Naive thymus-derived CD4-positive, alpha-beta T cell (primary cell): ENCODE results near the gene EXOC2. TPM values are rescaled to one million over a fixed set of nuclear protein-coding genes. Genes with fewer than 3 reads are reported as not detected.

ENCODE experiments used
- ATAC-seq: fragments of 150-1000 bp; cut with Tn5 transposase; 2 replicates; pipeline ENCODE4 v1.10.0; 2021; ENCODE audit warnings: mild to moderate bottlenecking, moderate library complexity
- CTCF ChIA-PET: fragments of 350-600 bp; sonication (Branson Sonifier 250); formaldehyde crosslinking; loops from one replicate; lab custom pipeline; 2021; ENCODE audit warnings: antibody characterized with exemption; lab: Charles Lee
- POLR2A ChIA-PET: fragments of 350-600 bp; sonication (Branson Sonifier 250); formaldehyde crosslinking; loops from one replicate; lab custom pipeline; 2021; ENCODE audit warnings: antibody characterized with exemption, inconsistent platforms; lab: Charles Lee
- DNase-seq, 9 donors: peaks; one replicate each; pipeline versions ENCODE4 v3.0.0 to v3.0.0-alpha.2; 2020 to 2022; ENCODE audit warnings: mixed read lengths in 1 of 9
- H3K27ac ChIP-seq: one replicate; pipeline ENCODE4 v1.7.0; 2013; ENCODE audit warnings: mild to moderate bottlenecking, low read depth, low read length, moderate library complexity
- H3K27me3 ChIP-seq, 2 donors: one replicate each; pipeline ENCODE4 v1.7.0; 2013; ENCODE audit warnings: low read length in 2 of 2, mild to moderate bottlenecking in 2 of 2, moderate library complexity in 2 of 2; ENCODE audit not compliant: control insufficient read depth in 2 of 2, insufficient read depth in 2 of 2
- H3K36me3 ChIP-seq, 3 experiments: 1 replicate in 2 of 3; 2 replicates in 1 of 3; pipeline ENCODE4 v1.7.0; 2013; ENCODE audit warnings: low read length in 3 of 3, mild to moderate bottlenecking in 3 of 3, moderate library complexity in 1 of 3; ENCODE audit not compliant: insufficient read depth in 3 of 3, control insufficient read depth in 2 of 3
- H3K4me1 ChIP-seq, 2 donors: one replicate each; pipeline ENCODE4 v1.7.0; 2013; ENCODE audit warnings: low read length in 2 of 2, mild to moderate bottlenecking in 2 of 2, moderate library complexity in 1 of 2; ENCODE audit not compliant: control insufficient read depth in 2 of 2, insufficient read depth in 2 of 2
- H3K4me3 ChIP-seq: 2 replicates; pipeline ENCODE4 v1.7.0; 2013; ENCODE audit warnings: mild to moderate bottlenecking, low read length
- H3K9me3 ChIP-seq, 3 experiments: 1 replicate in 2 of 3; 2 replicates in 1 of 3; pipeline ENCODE4 v1.7.0; 2013; ENCODE audit warnings: low read length in 3 of 3; ENCODE audit not compliant: control insufficient read depth in 2 of 3
- H3K27ac Mint-ChIP-seq, 9 donors: one replicate each; pipeline ENCODE4 v1.8.0; 2020 to 2022; ENCODE audit warnings: mixed read lengths in 9 of 9, mild to moderate bottlenecking in 8 of 9, moderate library complexity in 5 of 9, inconsistent platforms in 2 of 9
- H3K27me3 Mint-ChIP-seq, 5 donors: one replicate each; pipeline ENCODE4 v1.8.0; 2021 to 2022; ENCODE audit warnings: mixed read lengths in 5 of 5, mild to moderate bottlenecking in 1 of 5
- H3K36me3 Mint-ChIP-seq, 5 donors: one replicate each; pipeline ENCODE4 v1.8.0; 2020 to 2022; ENCODE audit warnings: mixed read lengths in 5 of 5, mild to moderate bottlenecking in 3 of 5, inconsistent platforms in 1 of 5
- H3K4me1 Mint-ChIP-seq, 7 donors: one replicate each; pipeline ENCODE4 v1.8.0; 2020 to 2022; ENCODE audit warnings: mixed read lengths in 7 of 7, mild to moderate bottlenecking in 3 of 7, inconsistent platforms in 1 of 7
- H3K4me3 Mint-ChIP-seq, 10 donors: one replicate each; pipeline ENCODE4 v1.8.0; 2020 to 2022; ENCODE audit warnings: mild to moderate bottlenecking in 10 of 10, mixed read lengths in 10 of 10, moderate library complexity in 6 of 10, inconsistent platforms in 2 of 10
- H3K9me3 Mint-ChIP-seq, 11 donors: one replicate each; pipeline ENCODE4 v1.8.0; 2020 to 2022; ENCODE audit warnings: mixed read lengths in 11 of 11, mild to moderate bottlenecking in 4 of 11, inconsistent platforms in 1 of 11, moderate library complexity in 1 of 11
- intact Hi-C, 2 donors: fragments of 100-400 bp; cut with micrococcal nuclease; formaldehyde crosslinking; loops; one replicate each; pipeline ENCODE4 v1.15.1; 2023
- polyA plus RNA-seq, 2 donors: library from polyadenylated mRNA; unstranded; fragments of 300-500 nt; fragmentation: Illumina TruSeq; gene quantifications; one replicate each; pipeline ENCODE4 v1.2.3, GENCODE V29; 2021
- total RNA-seq, 6 experiments: library from RNA in 5 of 6; stranded (reverse) in 5 of 6; gene quantifications; 1 replicate in 5 of 6; 2 replicates in 1 of 6; pipeline ENCODE4 v1.2.3 and lab custom pipeline; 2021 to 2026

Gene EXOC2
- total and polyA plus RNA-seq, 7 experiments from 2014 or later, result 26.7 to 45.4 (median 38.8) TPM

- Mint-ChIP-seq H3K27ac (peak overlapping the region; percentile 46 to 95 (median 75)), H3K4me1 (peaks cover 33 to 83% (median 69%) of the 10 kb centered on the region in 7 donors), H3K36me3 (peaks cover 4 to 32% (median 31%) of the 10 kb centered on the region in 5 donors), H3K9me3 (peaks cover 0 to 2% (median 0%) of the 10 kb centered on the region in 11 donors), H3K4me3 (peak overlapping the region in 9 of 10 donors; percentile 50 to 86 (median 78)), H3K27me3 (no peaks in the 10 kb centered on the region)
- ATAC-seq (peak; percentile 68), DNase-seq (peak in 2 of 9 donors; percentile 25 to 57)
- Histone ChIP-seq H3K36me3 (peaks cover 0 to 5% (median 0%) of the 10 kb centered on the region in 3 experiments), H3K27me3 (no peaks in the 10 kb centered on the region), H3K27ac (peak overlapping the region; percentile 40), H3K4me3 (no peak overlapping the region), H3K9me3 (no peaks in the 10 kb centered on the region), H3K4me1 (peaks cover 35 to 38% of the 10 kb centered on the region in 2 donors)
- intact Hi-C loops, result loop anchor here (1.0 to 10.0 kb wide), 8 partner anchors 7 to 216 kb away; no protein-coding TSS in a partner anchor
- ChIA-PET CTCF (interaction anchor here (0.6 to 2.0 kb wide), 2 partner anchors 9 to 222 kb away, joined by 3 to 7 read pairs; no protein-coding TSS in a partner anchor), POLR2A (interaction anchor here (0.6 to 1.8 kb wide), 6 partner anchors 9 to 206 kb away, joined by 3 to 14 read pairs (median 4); no protein-coding TSS in a partner anchor)
Measured at GRCh38 chr6:498795-499231, 194.1 kb downstream of the EXOC2 start.

- H3K36me3 ChIP-seq, result peaks cover 0 to 4% (median 0%) of the 10 kb centered on the region in 3 experiments
- intact Hi-C loops, result loop anchor here in 1 of 2 donors (10.0 kb wide), 1 partner anchor 218 kb away; no protein-coding TSS in a partner anchor
- ChIA-PET POLR2A (interaction anchor here (0.6 kb wide), 1 partner anchor 45 kb away, joined by 3 read pairs; no protein-coding TSS in a partner anchor), CTCF (no interaction called here)
- H3K4me3 ChIP-seq, result no peak overlapping the region
- ATAC-seq (no peak), DNase-seq (no peak)
- no peaks in the 10 kb centered on the region for H3K27me3 ChIP-seq
- no peaks in the 10 kb centered on the region for H3K27me3 Mint-ChIP-seq
- peaks cover 39 to 86% (median 72%) of the 10 kb centered on the region in 7 donors for H3K4me1 Mint-ChIP-seq
- H3K27ac Mint-ChIP-seq, result peak overlapping the region in 1 of 9 donors; percentile 70
- H3K36me3 Mint-ChIP-seq, result peaks cover 4 to 29% (median 27%) of the 10 kb centered on the region in 5 donors
- no peaks in the 10 kb centered on the region for H3K9me3 ChIP-seq
- H3K9me3 Mint-ChIP-seq, result peaks cover 0 to 5% (median 0%) of the 10 kb centered on the region in 11 donors
- peaks cover 48 to 51% of the 10 kb centered on the region in 2 donors for H3K4me1 ChIP-seq
- peak overlapping the region in 1 of 10 donors; percentile 4 for H3K4me3 Mint-ChIP-seq
- H3K27ac ChIP-seq, result no peak overlapping the region
Measured at GRCh38 chr6:497258-497657, 195.7 kb downstream of the EXOC2 start.

GRCh38 chr6:496649-497048 is 196.3 kb downstream of the EXOC2 start:
- Histone ChIP-seq H3K4me1 (peaks cover 52 to 54% of the 10 kb centered on the region in 2 donors), H3K9me3 (no peaks in the 10 kb centered on the region), H3K4me3 (no peak overlapping the region), H3K27me3 (no peaks in the 10 kb centered on the region), H3K36me3 (peaks cover 0 to 4% (median 0%) of the 10 kb centered on the region in 3 experiments), H3K27ac (no peak overlapping the region)
- Mint-ChIP-seq H3K9me3 (peaks cover 0 to 10% (median 0%) of the 10 kb centered on the region in 11 donors), H3K27ac (peak overlapping the region in 2 of 9 donors; percentile 66 to 70), H3K4me1 (peaks cover 35 to 86% (median 72%) of the 10 kb centered on the region in 7 donors), H3K4me3 (no peak overlapping the region), H3K36me3 (peaks cover 4 to 31% (median 25%) of the 10 kb centered on the region in 5 donors), H3K27me3 (no peaks in the 10 kb centered on the region)
- ChIA-PET CTCF (no interaction called here), POLR2A (interaction anchor here (0.6 kb wide), 1 partner anchor 44 kb away, joined by 3 read pairs; no protein-coding TSS in a partner anchor)
- ATAC-seq, result no peak
- intact Hi-C loops, result loop anchor here in 1 of 2 donors (10.0 kb wide), 1 partner anchor 218 kb away; no protein-coding TSS in a partner anchor
- DNase-seq, result no peak

GRCh38 chr6:494394-494793 is 198.5 kb downstream of the EXOC2 start:
- Histone ChIP-seq H3K9me3 (no peaks in the 10 kb centered on the region), H3K27me3 (no peaks in the 10 kb centered on the region), H3K4me3 (no peak overlapping the region), H3K36me3 (peaks cover 0 to 4% (median 0%) of the 10 kb centered on the region in 3 experiments), H3K27ac (no peak overlapping the region), H3K4me1 (peaks cover 61 to 64% of the 10 kb centered on the region in 2 donors)
- CTCF ChIA-PET, result no interaction called here
- Mint-ChIP-seq H3K4me1 (peaks cover 47 to 93% (median 79%) of the 10 kb centered on the region in 7 donors), H3K4me3 (peak overlapping the region in 7 of 10 donors; percentile 8 to 74 (median 46)), H3K27ac (peak overlapping the region; percentile 24 to 93 (median 70)), H3K9me3 (peaks cover 0 to 10% (median 0%) of the 10 kb centered on the region in 11 donors), H3K27me3 (no peaks in the 10 kb centered on the region), H3K36me3 (peaks cover 4 to 31% (median 25%) of the 10 kb centered on the region in 5 donors)
- ATAC-seq (peak; percentile 33), DNase-seq (no peak)
- intact Hi-C loops, result loop anchor here in 1 of 2 donors (5.0 to 10.0 kb wide), 5 partner anchors 53 to 302 kb away; partner anchors contain the start of gene DUSP22
- POLR2A ChIA-PET, result no interaction called here

- H3K27ac ChIP-seq, result no peak overlapping the region
Measured at GRCh38 chr6:493840-494239, 199.1 kb downstream of the EXOC2 start.

GRCh38 chr6:492816-493414 is 200.0 kb downstream of the EXOC2 start:
- H3K4me3 ChIP-seq, result no peak overlapping the region
- peaks cover 0 to 6% (median 0%) of the 10 kb centered on the region in 3 experiments for H3K36me3 ChIP-seq
- Mint-ChIP-seq H3K4me3 (peak overlapping the region in 9 of 10 donors; percentile 1 to 77 (median 41)), H3K4me1 (peaks cover 43 to 91% (median 76%) of the 10 kb centered on the region in 7 donors), H3K27me3 (no peaks in the 10 kb centered on the region), H3K27ac (peak overlapping the region in 8 of 9 donors; percentile 20 to 93 (median 78)), H3K9me3 (peaks cover 0 to 10% (median 0%) of the 10 kb centered on the region in 11 donors), H3K36me3 (peaks cover 4 to 33% (median 18%) of the 10 kb centered on the region in 5 donors)
- peaks cover 60 to 64% of the 10 kb centered on the region in 2 donors for H3K4me1 ChIP-seq
- H3K9me3 ChIP-seq, result no peaks in the 10 kb centered on the region
- DNase-seq (no peak), ATAC-seq (no peak)
- ChIA-PET POLR2A (interaction anchor here (1.0 to 1.1 kb wide), 3 partner anchors 14 to 104 kb away, joined by 3 to 5 read pairs (median 5); partner anchors contain the start of gene IRF4), CTCF (interaction anchor here (1.0 to 1.6 kb wide), 3 partner anchors 13 to 101 kb away, joined by 3 to 4 read pairs (median 4); partner anchors contain the start of gene IRF4)
- intact Hi-C loops, result loop anchor here in 1 of 2 donors (5.0 to 10.0 kb wide), 5 partner anchors 54 to 301 kb away; partner anchors contain the start of gene DUSP22
- peak overlapping the region; percentile 18 for H3K27ac ChIP-seq
- no peaks in the 10 kb centered on the region for H3K27me3 ChIP-seq

More at GRCh38 chr6:493840-494239, 199.1 kb downstream of the EXOC2 start:
- Mint-ChIP-seq H3K9me3 (peaks cover 0 to 10% (median 0%) of the 10 kb centered on the region in 11 donors), H3K4me3 (peak overlapping the region in 6 of 10 donors; percentile 8 to 74 (median 50)), H3K36me3 (peaks cover 4 to 34% (median 24%) of the 10 kb centered on the region in 5 donors), H3K27me3 (no peaks in the 10 kb centered on the region), H3K4me1 (peaks cover 48 to 93% (median 79%) of the 10 kb centered on the region in 7 donors), H3K27ac (peak overlapping the region; percentile 24 to 93 (median 70))
- peaks cover 0 to 4% (median 0%) of the 10 kb centered on the region in 3 experiments for H3K36me3 ChIP-seq
- peaks cover 61 to 66% of the 10 kb centered on the region in 2 donors for H3K4me1 ChIP-seq
- ChIA-PET POLR2A (interaction anchor here (1.0 to 1.1 kb wide), 2 partner anchors 14 to 105 kb away, joined by 3 to 5 read pairs; no protein-coding TSS in a partner anchor), CTCF (interaction anchor here (1.0 to 1.6 kb wide), 3 partner anchors 14 to 102 kb away, joined by 3 to 4 read pairs (median 4); partner anchors contain the start of gene IRF4)
- H3K27me3 ChIP-seq, result no peaks in the 10 kb centered on the region
- no peaks in the 10 kb centered on the region for H3K9me3 ChIP-seq
- H3K4me3 ChIP-seq, result no peak overlapping the region
- DNase-seq (no peak), ATAC-seq (no peak)
- intact Hi-C loops, result loop anchor here in 1 of 2 donors (5.0 to 10.0 kb wide), 5 partner anchors 53 to 302 kb away; partner anchors contain the start of gene DUSP22
